ENCODE data around the gene PSMD3. TPM values are rescaled to one million over a fixed set of nuclear protein-coding genes. Genes with fewer than 3 reads are reported as not detected.

Gene PSMD3
- total RNA-seq, 1 experiment from 2014 or later: 174 TPM

DNA sequence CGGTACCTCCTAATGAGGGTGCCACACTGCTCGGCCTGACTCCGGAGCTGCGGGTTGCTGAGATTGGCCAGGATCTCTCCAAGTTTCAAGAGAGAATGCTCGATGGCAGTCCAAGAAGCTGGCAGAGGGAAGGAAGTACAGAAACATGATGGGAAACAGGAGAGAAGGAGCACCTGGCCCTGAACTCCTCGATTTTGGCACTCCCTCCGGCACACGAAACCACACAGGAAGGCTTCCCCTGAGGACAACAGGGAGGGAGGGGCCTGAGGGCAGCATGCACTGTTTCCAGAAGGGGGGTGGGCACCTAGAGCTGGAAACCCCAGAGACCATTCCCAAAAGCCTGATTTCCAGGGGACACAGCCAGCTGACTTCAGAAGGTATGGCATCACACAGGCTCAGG lies 52.7 kb downstream of the PSMD3 start:
- TF ChIP-seq, protein P1, sequence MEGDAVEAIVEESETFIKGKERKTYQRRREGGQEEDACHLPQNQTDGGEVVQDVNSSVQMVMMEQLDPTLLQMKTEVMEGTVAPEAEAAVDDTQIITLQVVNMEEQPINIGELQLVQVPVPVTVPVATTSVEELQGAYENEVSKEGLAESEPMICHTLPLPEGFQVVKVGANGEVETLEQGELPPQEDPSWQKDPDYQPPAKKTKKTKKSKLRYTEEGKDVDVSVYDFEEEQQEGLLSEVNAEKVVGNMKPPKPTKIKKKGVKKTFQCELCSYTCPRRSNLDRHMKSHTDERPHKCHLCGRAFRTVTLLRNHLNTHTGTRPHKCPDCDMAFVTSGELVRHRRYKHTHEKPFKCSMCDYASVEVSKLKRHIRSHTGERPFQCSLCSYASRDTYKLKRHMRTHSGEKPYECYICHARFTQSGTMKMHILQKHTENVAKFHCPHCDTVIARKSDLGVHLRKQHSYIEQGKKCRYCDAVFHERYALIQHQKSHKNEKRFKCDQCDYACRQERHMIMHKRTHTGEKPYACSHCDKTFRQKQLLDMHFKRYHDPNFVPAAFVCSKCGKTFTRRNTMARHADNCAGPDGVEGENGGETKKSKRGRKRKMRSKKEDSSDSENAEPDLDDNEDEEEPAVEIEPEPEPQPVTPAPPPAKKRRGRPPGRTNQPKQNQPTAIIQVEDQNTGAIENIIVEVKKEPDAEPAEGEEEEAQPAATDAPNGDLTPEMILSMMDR (conservative IDR thresholded peaks at IDR 0.05): no peak
- Histone ChIP-seq H3K14ac (ENCODE audit: insufficient read depth, low read length) (no peak overlapping the region), H3K27ac (ENCODE audit: insufficient read length, low read depth, low read length) (no peak overlapping the region), H3K9ac (ENCODE audit: extremely low read depth, insufficient read length, low read length) (no peak overlapping the region), H3K79me1 (ENCODE audit: insufficient read depth, low read depth, low read length, poor library complexity, severe bottlenecking) (no peaks in the 10 kb centered on the region), H3K4me2 (ENCODE audit: insufficient read depth, insufficient read length, low read length) (no peak overlapping the region), H3K23ac (ENCODE audit: insufficient read length, low read depth, low read length) (no peak overlapping the region), H3K56ac (ENCODE audit: insufficient read length, low read depth, low read length) (no peak overlapping the region), H3T11ph (ENCODE audit: low read length) (no peak overlapping the region), H3K27me3 (ENCODE audit: insufficient read depth, low read length) (no peaks in the 10 kb centered on the region), H4K8ac (replicated peaks; ENCODE audit: insufficient read length, low read depth, low read length) (no peak overlapping the region), H2BK12ac (ENCODE audit: insufficient read length, low read depth, low read length) (no peak overlapping the region), H4K5ac (ENCODE audit: insufficient read length, low read depth, low read length) (no peak overlapping the region), H3K4me1 (ENCODE audit: insufficient read depth, low read length) (no peaks in the 10 kb centered on the region), H2AFZ (ENCODE audit: low read length) (no peak overlapping the region), H3K9me3 (ENCODE audit: control insufficient read depth, low read depth, low read length) (no peaks in the 10 kb centered on the region), H2BK5ac (ENCODE audit: insufficient read length, low read length) (no peak overlapping the region), H2BK15ac (ENCODE audit: low read depth, low read length) (no peak overlapping the region), H3K23me2 (ENCODE audit: insufficient read length, low read depth, low read length, poor library complexity, severe bottlenecking) (no peaks in the 10 kb centered on the region), H4K20me1 (ENCODE audit: control insufficient read depth, insufficient read depth, insufficient read length) (no peaks in the 10 kb centered on the region), H4K91ac (ENCODE audit: insufficient read length, low read depth, low read length) (no peak overlapping the region), H2BK120ac (ENCODE audit: low read depth, low read length, poor library complexity, severe bottlenecking) (no peak overlapping the region), H3K4ac (ENCODE audit: low read depth, low read length) (no peak overlapping the region), H2AK5ac (ENCODE audit: insufficient read length, low read length) (no peak overlapping the region), H3K79me2 (ENCODE audit: insufficient read depth, low read length) (no peaks in the 10 kb centered on the region), H3K18ac (ENCODE audit: insufficient read length, low read depth, low read length) (no peak overlapping the region), H2BK20ac (ENCODE audit: low read depth, low read length, poor library complexity, severe bottlenecking) (no peak overlapping the region)
- H3K4me1 Mint-ChIP-seq: peaks cover 5 to 6% of the 10 kb centered on the region in 2 experiments
- no peak overlapping the region for H3K4me3 Mint-ChIP-seq
- no peak overlapping the region for H3K27ac Mint-ChIP-seq
- H3K9me3 Mint-ChIP-seq: no peaks in the 10 kb centered on the region
- DNase-seq: no peak
- no CpG with 5 or more reads among the region's 8 CpGs for WGBS (ENCODE audit: extremely low coverage, insufficient read length, low lambda C conversion rate)
- no peaks in the 10 kb centered on the region for H3K27me3 Mint-ChIP-seq (ENCODE audit: low read depth)
- H3K36me3 Mint-ChIP-seq (ENCODE audit: insufficient read depth in 1 of 3, low read depth in 3 of 3): peaks cover 34 to 60% (median 58%) of the 10 kb centered on the region in 3 experiments; a peak in 6 of 7 replicates
